ENCODE data around the gene MYOZ2. TPM values are rescaled to one million over a fixed set of nuclear protein-coding genes. Genes with fewer than 3 reads are reported as not detected.

Gene MYOZ2
- polyA plus RNA-seq, 3 donors = 0.29 to 0.48 (median 0.37) TPM

Other genes with a start within 250 kb of the MYOZ2 start
- 10 to 100 TPM; 12.9 to 15.5 (median 13.7) TPM for gene SYNPO2, start 247.0 kb upstream of the MYOZ2 start, polyA plus RNA-seq (ENCODE audit: insufficient read length in 3 of 3)
- 10 to 100 TPM; 34.4 to 42.8 (median 35.1) TPM for gene USP53, start 76.9 kb downstream of the MYOZ2 start, polyA plus RNA-seq (ENCODE audit: insufficient read length in 3 of 3)
- under 1 TPM; 0.03 to 0.09 (median 0.09) TPM for gene FABP2, start 186.3 kb downstream of the MYOZ2 start, polyA plus RNA-seq (ENCODE audit: insufficient read length in 3 of 3)

Measured in renal pelvis (tissue), 3 donors.